Pulmonary artery endothelial cell (primary cell): ENCODE results near the gene CPT1C. TPM values are rescaled to one million over a fixed set of nuclear protein-coding genes. Genes with fewer than 3 reads are reported as not detected.
A peak's percentile ranks its signal among the peaks of the same experiment; 100 is the strongest.

Source experiments
- DNase-seq: peaks from one replicate; pipeline ENCODE4 v3.0.0-alpha.2; 2011; ENCODE audit warnings: low read depth, low spot score
- total RNA-seq: library from RNA; depleted of rRNA; stranded (reverse); fragments of >200 nt; gene quantifications from 2 replicates; pipeline ENCODE4 v1.2.3, GENCODE V29; 2014

Gene CPT1C
- 20.0 and 24.7 TPM in 2 replicates for total RNA-seq

DNA sequence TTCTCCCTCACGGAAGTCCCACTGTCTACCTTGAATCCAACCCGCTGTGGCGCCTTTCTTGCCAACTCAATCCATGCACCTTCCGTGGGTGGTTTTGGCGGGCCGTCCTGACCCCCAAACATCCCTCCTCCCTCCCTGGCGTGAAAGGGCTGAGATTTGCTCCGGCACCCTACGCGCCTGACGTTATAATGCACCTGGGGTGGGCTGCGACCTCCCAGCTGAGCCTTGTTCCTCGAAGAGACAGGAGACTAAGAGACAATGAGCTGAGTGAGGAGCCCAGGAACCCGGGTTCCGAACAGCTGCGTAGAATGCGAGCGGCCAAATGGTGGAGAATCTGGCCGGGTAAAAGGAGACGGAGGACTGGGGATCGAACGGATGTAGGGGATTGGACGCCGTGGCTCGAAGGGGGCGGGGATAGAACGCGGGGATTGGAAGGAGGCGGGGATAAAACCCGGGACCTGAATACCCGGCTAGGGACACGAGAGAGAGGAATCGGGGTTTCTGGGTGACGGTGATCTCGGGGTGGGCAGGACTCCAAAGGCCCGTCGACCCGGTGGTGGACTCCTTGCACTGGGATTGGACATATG is at the start of gene CPT1C:
CPT1C (plus strand) TSS at position 461 of the 587 bp plus-strand sequence. CDS start 1,137 bp downstream, outside the sequence.
- DNase-seq, result no peak

GRCh38 chr19:49641688-49642491 is 49.0 kb upstream of the CPT1C start, which contains the start of gene SCAF1:
Gene SCAF1 (plus strand): TSS chr19:49642209. CDS start chr19:49645027, 2,818 bp downstream.
- peak; percentile 97 for DNase-seq

- no peak for DNase-seq
Measured at GRCh38 chr19:49642492-49643035, 48.4 kb upstream of the CPT1C start.

DNA sequence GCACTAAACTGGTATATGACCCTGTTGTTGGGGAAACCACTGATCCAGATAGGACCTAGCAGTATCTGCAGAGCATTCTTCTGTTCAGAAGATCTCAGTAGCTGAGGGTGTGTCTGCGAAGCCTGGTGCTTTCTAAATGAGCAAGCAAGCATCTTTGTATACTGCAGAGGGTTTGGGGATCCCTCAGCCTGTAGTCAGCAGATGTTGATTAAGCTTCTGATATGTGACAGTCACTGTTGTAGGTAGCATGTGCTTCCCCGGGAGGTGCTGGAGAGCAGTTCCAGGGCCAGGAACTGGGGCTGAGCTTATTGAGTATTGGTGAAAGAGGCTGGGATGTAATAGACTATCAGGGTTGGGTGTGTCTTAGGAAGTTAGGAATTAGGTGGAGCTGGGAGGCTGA is 47.5 kb upstream of the CPT1C start:
- no peak for DNase-seq

GRCh38 chr19:49645592-49645991 is 45.3 kb upstream of the CPT1C start:
- DNase-seq, result no peak

DNA sequence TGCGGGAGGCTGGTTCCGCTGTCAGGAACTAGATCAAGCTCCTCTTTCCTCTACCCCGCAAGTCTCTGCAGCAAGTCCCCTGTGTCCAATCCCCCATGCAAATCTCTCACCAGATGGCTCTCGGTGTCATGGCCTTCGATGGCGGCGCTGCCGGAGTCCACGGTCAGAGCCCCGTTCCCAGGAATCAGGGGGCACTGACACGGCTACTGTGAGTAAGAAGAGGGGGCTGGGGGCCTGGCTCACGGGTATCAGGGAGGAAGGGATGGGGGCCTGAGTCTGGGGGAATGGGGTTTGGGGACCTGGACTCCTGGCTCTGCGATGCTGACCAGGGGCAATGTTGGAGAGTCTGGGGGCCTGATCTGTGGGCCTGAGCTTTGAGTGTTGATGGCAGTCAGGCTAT is 44.9 kb upstream of the CPT1C start:
- no peak for DNase-seq

GRCh38 chr19:49646586-49646985 is 44.3 kb upstream of the CPT1C start:
- DNase-seq, result no peak

DNA sequence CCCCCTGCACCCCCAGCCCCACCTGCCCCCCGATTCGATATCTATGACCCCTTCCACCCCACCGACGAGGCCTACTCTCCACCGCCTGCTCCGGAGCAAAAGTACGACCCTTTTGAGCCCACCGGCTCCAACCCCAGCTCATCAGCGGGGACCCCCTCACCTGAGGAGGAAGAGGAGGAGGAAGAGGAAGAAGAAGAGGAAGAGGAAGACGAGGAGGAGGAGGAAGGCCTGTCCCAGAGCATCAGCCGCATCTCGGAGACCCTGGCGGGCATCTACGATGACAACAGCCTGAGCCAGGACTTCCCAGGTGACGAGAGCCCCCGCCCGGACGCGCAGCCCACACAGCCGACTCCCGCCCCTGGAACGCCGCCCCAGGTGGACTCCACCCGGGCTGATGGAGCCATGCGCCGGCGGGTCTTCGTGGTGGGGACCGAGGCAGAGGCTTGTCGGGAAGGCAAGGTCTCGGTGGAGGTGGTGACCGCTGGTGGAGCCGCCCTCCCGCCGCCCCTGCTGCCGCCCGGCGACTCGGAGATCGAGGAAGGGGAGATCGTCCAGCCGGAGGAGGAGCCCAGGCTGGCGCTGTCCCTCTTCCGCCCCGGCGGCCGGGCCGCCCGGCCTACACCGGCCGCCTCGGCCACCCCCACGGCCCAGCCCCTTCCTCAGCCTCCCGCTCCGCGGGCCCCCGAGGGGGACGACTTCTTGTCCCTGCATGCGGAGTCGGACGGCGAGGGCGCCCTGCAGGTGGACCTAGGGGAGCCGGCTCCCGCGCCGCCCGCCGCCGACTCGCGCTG is 39.7 kb upstream of the CPT1C start:
- DNase-seq, result no peak

DNA sequence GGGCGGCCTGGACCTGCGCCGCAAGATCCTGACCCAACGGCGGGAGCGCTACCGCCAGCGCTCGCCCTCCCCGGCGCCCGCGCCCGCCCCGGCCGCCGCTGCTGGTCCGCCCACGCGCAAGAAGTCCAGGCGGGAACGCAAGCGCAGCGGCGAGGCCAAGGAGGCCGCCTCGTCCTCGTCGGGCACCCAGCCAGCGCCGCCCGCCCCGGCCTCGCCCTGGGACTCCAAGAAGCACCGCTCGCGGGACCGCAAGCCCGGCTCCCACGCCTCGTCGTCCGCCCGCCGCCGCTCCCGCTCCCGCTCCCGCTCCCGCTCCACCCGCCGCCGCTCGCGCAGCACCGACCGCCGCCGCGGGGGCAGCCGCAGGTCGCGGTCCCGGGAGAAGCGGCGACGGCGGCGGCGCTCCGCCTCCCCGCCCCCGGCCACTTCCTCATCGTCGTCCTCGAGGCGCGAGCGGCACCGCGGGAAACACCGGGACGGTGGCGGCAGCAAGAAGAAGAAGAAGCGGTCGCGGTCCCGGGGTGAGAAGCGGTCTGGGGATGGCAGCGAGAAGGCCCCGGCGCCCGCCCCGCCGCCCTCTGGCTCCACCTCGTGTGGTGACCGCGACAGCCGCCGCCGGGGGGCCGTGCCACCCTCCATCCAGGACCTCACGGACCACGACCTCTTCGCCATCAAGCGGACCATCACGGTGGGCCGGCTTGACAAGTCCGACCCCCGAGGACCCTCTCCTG is 38.9 kb upstream of the CPT1C start:
- DNase-seq, result no peak

DNA sequence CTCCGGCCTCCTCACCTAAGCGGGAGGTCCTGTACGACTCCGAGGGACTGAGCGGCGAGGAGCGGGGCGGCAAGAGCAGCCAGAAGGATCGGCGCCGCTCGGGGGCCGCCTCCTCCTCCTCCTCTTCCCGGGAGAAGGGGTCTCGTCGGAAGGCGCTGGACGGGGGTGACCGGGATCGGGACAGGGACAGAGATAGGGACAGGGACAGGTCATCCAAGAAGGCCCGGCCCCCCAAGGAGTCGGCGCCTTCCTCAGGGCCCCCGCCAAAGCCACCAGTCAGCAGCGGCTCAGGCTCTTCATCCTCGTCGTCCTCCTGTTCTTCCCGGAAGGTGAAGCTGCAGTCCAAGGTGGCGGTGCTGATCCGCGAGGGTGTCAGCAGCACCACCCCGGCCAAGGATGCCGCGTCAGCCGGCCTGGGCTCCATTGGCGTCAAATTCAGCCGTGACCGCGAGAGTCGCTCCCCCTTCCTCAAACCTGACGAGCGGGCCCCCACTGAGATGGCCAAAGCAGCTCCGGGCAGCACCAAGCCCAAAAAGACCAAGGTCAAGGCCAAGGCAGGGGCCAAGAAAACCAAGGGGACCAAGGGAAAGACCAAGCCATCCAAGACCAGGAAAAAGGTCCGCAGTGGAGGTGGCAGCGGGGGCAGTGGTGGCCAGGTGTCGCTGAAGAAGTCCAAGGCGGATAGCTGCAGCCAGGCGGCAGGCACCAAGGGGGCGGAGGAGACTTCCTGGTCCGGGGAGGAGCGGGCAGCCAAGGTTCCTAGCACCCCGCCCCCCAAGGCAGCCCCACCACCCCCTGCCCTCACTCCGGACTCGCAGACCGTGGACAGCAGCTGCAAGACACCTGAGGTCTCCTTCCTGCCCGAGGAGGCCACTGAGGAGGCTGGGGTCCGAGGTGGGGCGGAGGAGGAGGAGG is 38.1 kb upstream of the CPT1C start:
- DNase-seq, result no peak

- DNase-seq, result no peak
Measured at GRCh38 chr19:49653466-49653806, 37.5 kb upstream of the CPT1C start.

GRCh38 chr19:49654581-49654980 is 36.3 kb upstream of the CPT1C start:
- DNase-seq, result no peak

- no peak for DNase-seq
Measured at GRCh38 chr19:49655570-49656455, 35.1 kb upstream of the CPT1C start.

- DNase-seq, result no peak
Measured at GRCh38 chr19:49656456-49657109, 34.3 kb upstream of the CPT1C start.

DNA sequence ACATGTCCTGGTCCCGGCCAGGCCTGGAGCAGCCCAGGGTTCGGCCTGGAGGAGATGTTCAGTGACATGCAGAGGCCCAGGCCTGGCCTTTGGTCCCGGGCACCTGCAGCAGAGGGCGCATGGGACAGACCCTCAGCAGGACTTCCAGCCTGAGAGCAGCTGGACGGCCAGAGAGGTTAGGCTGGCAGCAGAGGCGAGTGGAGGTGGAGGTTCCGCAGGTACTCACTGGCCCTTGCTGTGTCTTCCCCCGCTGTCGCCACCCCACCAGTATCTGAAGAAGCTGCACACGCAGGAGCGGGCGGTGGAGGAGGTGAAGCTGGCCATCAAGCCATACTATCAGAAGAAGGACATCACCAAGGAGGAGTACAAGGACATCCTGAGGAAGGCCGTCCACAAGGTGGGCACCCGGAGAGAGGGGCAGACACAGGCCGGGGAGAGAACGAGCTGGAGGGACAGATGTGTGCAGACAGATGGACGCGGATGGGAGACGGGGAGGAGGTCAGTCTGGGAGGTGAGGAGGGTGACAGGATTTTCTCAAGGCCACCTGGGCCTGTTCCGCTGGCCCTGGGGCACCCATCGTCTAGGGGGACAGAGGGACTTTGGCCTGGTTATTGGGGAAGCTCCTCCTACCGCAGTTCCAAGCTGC is 33.3 kb upstream of the CPT1C start:
- no peak for DNase-seq

DNA sequence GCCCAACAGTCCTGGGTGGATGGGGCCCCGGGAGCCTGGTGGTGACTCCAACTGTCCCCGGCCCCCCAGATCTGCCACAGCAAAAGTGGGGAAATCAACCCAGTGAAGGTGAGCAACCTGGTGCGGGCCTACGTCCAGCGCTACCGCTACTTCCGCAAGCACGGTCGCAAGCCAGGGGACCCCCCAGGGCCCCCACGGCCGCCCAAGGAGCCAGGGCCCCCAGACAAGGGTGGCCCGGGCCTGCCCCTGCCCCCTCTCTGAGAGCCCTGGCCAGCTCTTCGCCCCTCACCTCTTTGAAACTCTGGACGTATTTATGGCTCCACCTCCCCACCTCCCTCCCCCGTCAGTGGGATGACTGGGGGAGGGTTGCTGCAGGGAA is 32.8 kb upstream of the CPT1C start:
- no peak for DNase-seq

DNA sequence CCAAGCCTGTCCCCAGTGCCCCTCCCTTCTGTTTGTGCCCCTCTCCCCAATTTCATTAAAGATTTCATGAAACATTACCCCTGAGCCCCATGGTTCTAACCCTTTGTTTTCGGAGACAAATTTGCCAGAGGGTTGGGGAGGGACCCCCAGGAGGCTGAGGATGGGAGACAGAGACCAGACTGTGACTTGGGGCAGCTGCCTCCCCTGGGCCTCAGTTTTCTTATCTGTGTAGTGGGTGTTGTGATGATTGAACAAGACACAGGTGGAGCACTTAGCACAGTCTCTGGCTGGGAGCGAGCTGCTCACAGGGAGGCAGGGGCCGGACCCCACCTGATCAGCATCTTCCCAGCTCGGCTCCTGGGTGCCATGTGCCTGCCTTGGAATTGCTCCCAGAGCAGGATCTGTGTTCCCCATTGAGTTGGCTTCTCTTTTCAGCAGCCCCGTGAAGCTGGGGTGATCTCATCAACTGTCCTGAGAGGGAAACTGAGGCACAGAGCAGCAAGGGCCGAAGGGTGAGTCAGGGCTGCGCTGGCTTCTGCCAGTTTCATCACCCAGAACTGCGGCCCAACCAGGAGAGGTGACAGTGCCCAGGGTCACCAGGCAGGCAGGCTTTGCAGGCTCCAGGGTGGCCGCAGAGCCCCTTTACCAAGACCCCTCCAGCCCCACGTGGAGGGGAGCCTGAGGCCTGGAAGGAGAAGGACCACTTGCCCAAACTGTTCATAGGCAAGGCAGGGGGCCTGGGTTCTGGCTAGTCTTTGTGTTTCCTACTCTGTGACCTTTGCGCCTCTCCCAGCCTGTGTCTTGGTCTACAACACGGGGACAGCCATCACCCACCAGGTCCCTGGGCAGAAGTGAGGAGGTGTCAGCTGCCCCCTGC is 32.1 kb upstream of the CPT1C start:
- no peak for DNase-seq
